GM23338 (cell line): Measurements from ENCODE around the gene TCF7L2. TPM values are rescaled to one million over a fixed set of nuclear protein-coding genes. Genes with fewer than 3 reads are reported as not detected.

Source experiments
- ATAC-seq: fragments of 200-7000 bp; cut with Tn5 transposase; 3 replicates; pipeline ENCODE4 v1.9.1; 2020
- DNase-seq: peaks from one replicate; pipeline ENCODE4 v3.0.0-alpha.2; 2015; ENCODE audit warnings: low spot score
- H2AFZ ChIP-seq: fragments of 200-600 bp; sonication (generic); 2 replicates; pipeline ENCODE4 v1.8.0; 2016; ENCODE audit warnings: antibody characterized with exemption, mild to moderate bottlenecking, moderate library complexity
- H3F3A ChIP-seq: fragments of 200-600 bp; sonication (generic); replicated peaks from 2 replicates; pipeline ENCODE4 v1.8.0; 2017; ENCODE audit warnings: antibody characterized with exemption, mixed run types, low read depth
- H3K27ac ChIP-seq: fragments of 200-600 bp; sonication (generic); 2 replicates; pipeline ENCODE4 v1.6.1; 2016; ENCODE audit warnings: low read depth
- H3K27me3 ChIP-seq: fragments of 200-600 bp; sonication (generic); 2 replicates; pipeline ENCODE4 v1.8.0; 2016; ENCODE audit warnings: mild to moderate bottlenecking, mixed run types, moderate library complexity; ENCODE audit not compliant: insufficient read depth
- H3K36me3 ChIP-seq: fragments of 200-600 bp; sonication (generic); 2 replicates; pipeline ENCODE4 v1.8.0; 2016; ENCODE audit warnings: mild to moderate bottlenecking; ENCODE audit not compliant: insufficient read depth
- H3K4me1 ChIP-seq: fragments of 200-600 bp; sonication (generic); 2 replicates; pipeline ENCODE4 v1.8.0; 2016; ENCODE audit warnings: mild to moderate bottlenecking, moderate library complexity; ENCODE audit not compliant: insufficient read depth
- H3K4me2 ChIP-seq: fragments of 200-600 bp; sonication (generic); 2 replicates; pipeline ENCODE4 v1.7.1; 2017; ENCODE audit warnings: mixed run types
- H3K4me3 ChIP-seq: fragments of 200-600 bp; sonication (generic); 2 replicates; pipeline ENCODE4 v1.6.1; 2016; ENCODE audit warnings: mixed run types
- H3K79me2 ChIP-seq: fragments of 200-600 bp; sonication (generic); replicated peaks from 2 replicates; pipeline ENCODE4 v1.8.0; 2017; ENCODE audit warnings: mild to moderate bottlenecking; ENCODE audit not compliant: insufficient read depth
- H3K9me2 ChIP-seq: fragments of 200-600 bp; sonication (generic); 2 replicates; pipeline ENCODE4 v1.8.0; 2017; ENCODE audit not compliant: insufficient read depth
- H4K20me1 ChIP-seq: fragments of 200-600 bp; sonication (generic); replicated peaks from 2 replicates; pipeline ENCODE4 v1.8.0; 2017; ENCODE audit warnings: mild to moderate bottlenecking; ENCODE audit not compliant: insufficient read depth
- H3K27ac Mint-ChIP-seq: 2 replicates; pipeline ENCODE4 v1.8.0; 2020; ENCODE audit warnings: inconsistent platforms, mild to moderate bottlenecking, moderate library complexity, mixed read lengths
- H3K27me3 Mint-ChIP-seq: 3 replicates; pipeline ENCODE4 v1.8.0; 2022; ENCODE audit warnings: low read depth, mild to moderate bottlenecking, moderate library complexity, mixed read lengths, inconsistent platforms; ENCODE audit not compliant: insufficient read depth, poor library complexity
- H3K36me3 Mint-ChIP-seq: 3 replicates; pipeline ENCODE4 v1.8.0; 2021; ENCODE audit warnings: low read depth, mild to moderate bottlenecking, inconsistent platforms, moderate library complexity, mixed read lengths
- H3K4me1 Mint-ChIP-seq: 3 replicates; pipeline ENCODE4 v1.8.0; 2020; ENCODE audit warnings: mild to moderate bottlenecking, inconsistent platforms, mixed read lengths
- H3K4me3 Mint-ChIP-seq: 3 replicates; pipeline ENCODE4 v1.8.0; 2021; ENCODE audit warnings: moderate library complexity, mild to moderate bottlenecking, inconsistent platforms, mixed read lengths
- H3K9me3 Mint-ChIP-seq: 3 replicates; pipeline ENCODE4 v1.8.0; 2020; ENCODE audit warnings: moderate library complexity, mild to moderate bottlenecking, inconsistent platforms, mixed read lengths
- CREB1 ChIP-seq: fragments of 250-450 bp; sonication (Bioruptor Pico); IDR thresholded peaks from 2 replicates; pipeline ENCODE4 v1.5.0; 2020; ENCODE audit warnings: low read depth, mild to moderate bottlenecking, moderate library complexity
- EZH2 ChIP-seq: fragments of 200-600 bp; sonication (generic); IDR thresholded peaks from one replicate; pipeline ENCODE4 v1.8.0; 2017; ENCODE audit warnings: antibody characterized with exemption, mild to moderate bottlenecking, low read depth; ENCODE audit not compliant: unreplicated experiment
- EZH2phosphoT487 ChIP-seq: fragments of 200-600 bp; sonication (generic); IDR thresholded peaks from one replicate; pipeline ENCODE4 v1.8.1; 2018; ENCODE audit warnings: antibody characterized with exemption; ENCODE audit not compliant: unreplicated experiment
- JUNB ChIP-seq: IDR thresholded peaks from one replicate; pipeline ENCODE4 v1.6.1; 2016; ENCODE audit warnings: antibody characterized with exemption; ENCODE audit not compliant: unreplicated experiment
- NANOG ChIP-seq: IDR thresholded peaks from 2 replicates; pipeline ENCODE4 v1.6.1; 2016; ENCODE audit warnings: antibody characterized with exemption, borderline replicate concordance
- POLR2AphosphoS5 ChIP-seq: IDR thresholded peaks from 2 replicates; pipeline ENCODE4 v1.6.1; 2016; ENCODE audit warnings: antibody characterized with exemption, low read depth
- STAT1 ChIP-seq: IDR thresholded peaks from one replicate; pipeline ENCODE4 v1.6.1; 2016; ENCODE audit warnings: antibody characterized with exemption; ENCODE audit not compliant: unreplicated experiment
- ZNF114 ChIP-seq: fragments of 250-450 bp; sonication (Bioruptor Pico); IDR thresholded peaks from 2 replicates; pipeline ENCODE4 v1.5.0; 2020; ENCODE audit warnings: mild to moderate bottlenecking, moderate library complexity
- ZNF331 ChIP-seq: fragments of 250-450 bp; sonication (Bioruptor Pico); IDR thresholded peaks from 2 replicates; pipeline ENCODE4 v1.5.0; 2020; ENCODE audit warnings: low read depth, mild to moderate bottlenecking, moderate library complexity
- polyA plus RNA-seq: library from polyadenylated mRNA; unstranded; fragments of >200 nt; fragmentation: Nextera tagmentation; extraction: Ambion mirVana; gene quantifications from 2 replicates; pipeline ENCODE4 v1.2.1, GENCODE V29; 2016
- total RNA-seq: library from RNA; depleted of rRNA; stranded (reverse); fragments of >200 nt; shearing (Covaris generic); gene quantifications from 2 replicates; pipeline ENCODE4 v1.2.3, GENCODE V29; 2014
- TF ChIP-seq, protein P1 (sequence below): fragments of 250-450 bp; sonication (Bioruptor Pico); IDR thresholded peaks from 2 replicates; pipeline ENCODE4 v1.5.0; 2020; ENCODE audit warnings: mild to moderate bottlenecking, moderate library complexity
- TF ChIP-seq, protein P2 (sequence below): IDR thresholded peaks from one replicate; pipeline ENCODE4 v1.6.1; 2018; ENCODE audit warnings: antibody characterized with exemption; ENCODE audit not compliant: unreplicated experiment
- TF ChIP-seq, protein P3 (sequence below): IDR thresholded peaks from 2 replicates; pipeline ENCODE4 v1.6.1; 2016; ENCODE audit warnings: antibody characterized with exemption
- TF ChIP-seq, protein P4 (sequence below), 2 experiments: fragments of 200-600 bp in 1 of 2; sonication (generic) in 1 of 2; conservative IDR thresholded peaks; 2 replicates each; pipeline versions ENCODE4 v1.5.1 to v1.6.1; 2016 to 2017; ENCODE audit warnings: antibody characterized with exemption in 2 of 2, low read depth in 2 of 2, mild to moderate bottlenecking in 2 of 2, moderate library complexity in 1 of 2

The TCF7L2 gene
- total and polyA plus RNA-seq, 2 experiments from 2014 or later: 32.2 to 80.8 TPM

DNA sequence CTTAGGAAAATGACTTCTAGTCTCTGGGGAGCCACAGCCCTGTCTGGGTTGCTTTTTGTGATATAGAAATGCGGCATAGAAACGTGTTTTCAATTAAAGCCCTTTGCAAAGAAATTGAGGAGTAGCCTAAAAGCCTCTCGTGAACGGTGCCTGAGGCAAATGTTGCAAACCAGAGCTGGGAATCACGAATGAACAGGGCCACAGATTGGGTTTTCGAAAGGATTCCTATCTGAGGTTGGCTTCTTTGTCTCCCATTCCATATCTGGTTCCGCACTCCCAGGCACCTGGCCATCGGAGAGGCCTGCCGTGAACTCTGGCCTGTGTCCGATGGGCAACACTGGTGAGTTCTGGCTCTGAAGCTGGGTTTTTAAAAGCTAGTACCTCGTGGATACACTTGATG lies 221.6 kb downstream of the TCF7L2 start:
- peaks cover 4% of the 10 kb centered on the region; the same call in 1 of the 2 replicates for H3F3A ChIP-seq
- no peaks in the 10 kb centered on the region for H3K27me3 ChIP-seq
- Mint-ChIP-seq H3K36me3 (no peaks in the 10 kb centered on the region; the same call in 2 of the 3 replicates), H3K27ac (no peak overlapping the region), H3K4me3 (no peak overlapping the region), H3K4me1 (peaks cover 44% of the 10 kb centered on the region), H3K9me3 (no peaks in the 10 kb centered on the region), H3K27me3 (peaks cover 11% of the 10 kb centered on the region)
- H4K20me1 ChIP-seq: no peaks in the 10 kb centered on the region; the same call in 1 of the 2 replicates
- no peak overlapping the region for H2AFZ ChIP-seq
- H3K27ac ChIP-seq: no peak overlapping the region
- ATAC-seq (no peak), DNase-seq (no peak)
- H3K79me2 ChIP-seq: no peaks in the 10 kb centered on the region
- H3K36me3 ChIP-seq: no peaks in the 10 kb centered on the region
- peaks cover 32% of the 10 kb centered on the region for H3K4me1 ChIP-seq
- no peak for TF ChIP-seq EZH2
- no peak for TF ChIP-seq CREB1
- TF ChIP-seq, protein P1, sequence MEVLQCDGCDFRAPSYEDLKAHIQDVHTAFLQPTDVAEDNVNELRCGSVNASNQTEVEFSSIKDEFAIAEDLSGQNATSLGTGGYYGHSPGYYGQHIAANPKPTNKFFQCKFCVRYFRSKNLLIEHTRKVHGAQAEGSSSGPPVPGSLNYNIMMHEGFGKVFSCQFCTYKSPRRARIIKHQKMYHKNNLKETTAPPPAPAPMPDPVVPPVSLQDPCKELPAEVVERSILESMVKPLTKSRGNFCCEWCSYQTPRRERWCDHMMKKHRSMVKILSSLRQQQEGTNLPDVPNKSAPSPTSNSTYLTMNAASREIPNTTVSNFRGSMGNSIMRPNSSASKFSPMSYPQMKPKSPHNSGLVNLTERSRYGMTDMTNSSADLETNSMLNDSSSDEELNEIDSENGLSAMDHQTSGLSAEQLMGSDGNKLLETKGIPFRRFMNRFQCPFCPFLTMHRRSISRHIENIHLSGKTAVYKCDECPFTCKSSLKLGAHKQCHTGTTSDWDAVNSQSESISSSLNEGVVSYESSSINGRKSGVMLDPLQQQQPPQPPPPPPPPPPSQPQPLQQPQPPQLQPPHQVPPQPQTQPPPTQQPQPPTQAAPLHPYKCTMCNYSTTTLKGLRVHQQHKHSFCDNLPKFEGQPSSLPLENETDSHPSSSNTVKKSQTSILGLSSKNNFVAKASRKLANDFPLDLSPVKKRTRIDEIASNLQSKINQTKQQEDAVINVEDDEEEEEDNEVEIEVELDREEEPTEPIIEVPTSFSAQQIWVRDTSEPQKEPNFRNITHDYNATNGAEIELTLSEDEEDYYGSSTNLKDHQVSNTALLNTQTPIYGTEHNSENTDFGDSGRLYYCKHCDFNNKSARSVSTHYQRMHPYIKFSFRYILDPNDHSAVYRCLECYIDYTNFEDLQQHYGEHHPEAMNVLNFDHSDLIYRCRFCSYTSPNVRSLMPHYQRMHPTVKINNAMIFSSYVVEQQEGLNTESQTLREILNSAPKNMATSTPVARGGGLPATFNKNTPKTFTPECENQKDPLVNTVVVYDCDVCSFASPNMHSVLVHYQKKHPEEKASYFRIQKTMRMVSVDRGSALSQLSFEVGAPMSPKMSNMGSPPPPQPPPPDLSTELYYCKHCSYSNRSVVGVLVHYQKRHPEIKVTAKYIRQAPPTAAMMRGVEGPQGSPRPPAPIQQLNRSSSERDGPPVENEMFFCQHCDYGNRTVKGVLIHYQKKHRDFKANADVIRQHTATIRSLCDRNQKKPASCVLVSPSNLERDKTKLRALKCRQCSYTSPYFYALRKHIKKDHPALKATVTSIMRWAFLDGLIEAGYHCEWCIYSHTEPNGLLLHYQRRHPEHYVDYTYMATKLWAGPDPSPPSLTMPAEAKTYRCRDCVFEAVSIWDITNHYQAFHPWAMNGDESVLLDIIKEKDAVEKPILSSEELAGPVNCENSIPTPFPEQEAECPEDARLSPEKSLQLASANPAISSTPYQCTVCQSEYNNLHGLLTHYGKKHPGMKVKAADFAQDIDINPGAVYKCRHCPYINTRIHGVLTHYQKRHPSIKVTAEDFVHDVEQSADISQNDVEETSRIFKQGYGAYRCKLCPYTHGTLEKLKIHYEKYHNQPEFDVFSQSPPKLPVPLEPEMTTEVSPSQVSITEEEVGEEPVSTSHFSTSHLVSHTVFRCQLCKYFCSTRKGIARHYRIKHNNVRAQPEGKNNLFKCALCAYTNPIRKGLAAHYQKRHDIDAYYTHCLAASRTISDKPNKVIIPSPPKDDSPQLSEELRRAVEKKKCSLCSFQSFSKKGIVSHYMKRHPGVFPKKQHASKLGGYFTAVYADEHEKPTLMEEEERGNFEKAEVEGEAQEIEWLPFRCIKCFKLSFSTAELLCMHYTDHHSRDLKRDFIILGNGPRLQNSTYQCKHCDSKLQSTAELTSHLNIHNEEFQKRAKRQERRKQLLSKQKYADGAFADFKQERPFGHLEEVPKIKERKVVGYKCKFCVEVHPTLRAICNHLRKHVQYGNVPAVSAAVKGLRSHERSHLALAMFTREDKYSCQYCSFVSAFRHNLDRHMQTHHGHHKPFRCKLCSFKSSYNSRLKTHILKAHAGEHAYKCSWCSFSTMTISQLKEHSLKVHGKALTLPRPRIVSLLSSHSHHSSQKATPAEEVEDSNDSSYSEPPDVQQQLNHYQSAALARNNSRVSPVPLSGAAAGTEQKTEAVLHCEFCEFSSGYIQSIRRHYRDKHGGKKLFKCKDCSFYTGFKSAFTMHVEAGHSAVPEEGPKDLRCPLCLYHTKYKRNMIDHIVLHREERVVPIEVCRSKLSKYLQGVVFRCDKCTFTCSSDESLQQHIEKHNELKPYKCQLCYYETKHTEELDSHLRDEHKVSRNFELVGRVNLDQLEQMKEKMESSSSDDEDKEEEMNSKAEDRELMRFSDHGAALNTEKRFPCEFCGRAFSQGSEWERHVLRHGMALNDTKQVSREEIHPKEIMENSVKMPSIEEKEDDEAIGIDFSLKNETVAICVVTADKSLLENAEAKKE: no peak
- TF ChIP-seq EZH2phosphoT487: no peak
- TF ChIP-seq ZNF114 (CRISPR knock-in tag): no peak
- TF ChIP-seq STAT1: no peak
- TF ChIP-seq ZNF331 (CRISPR knock-in tag): no peak
- TF ChIP-seq, protein P2, sequence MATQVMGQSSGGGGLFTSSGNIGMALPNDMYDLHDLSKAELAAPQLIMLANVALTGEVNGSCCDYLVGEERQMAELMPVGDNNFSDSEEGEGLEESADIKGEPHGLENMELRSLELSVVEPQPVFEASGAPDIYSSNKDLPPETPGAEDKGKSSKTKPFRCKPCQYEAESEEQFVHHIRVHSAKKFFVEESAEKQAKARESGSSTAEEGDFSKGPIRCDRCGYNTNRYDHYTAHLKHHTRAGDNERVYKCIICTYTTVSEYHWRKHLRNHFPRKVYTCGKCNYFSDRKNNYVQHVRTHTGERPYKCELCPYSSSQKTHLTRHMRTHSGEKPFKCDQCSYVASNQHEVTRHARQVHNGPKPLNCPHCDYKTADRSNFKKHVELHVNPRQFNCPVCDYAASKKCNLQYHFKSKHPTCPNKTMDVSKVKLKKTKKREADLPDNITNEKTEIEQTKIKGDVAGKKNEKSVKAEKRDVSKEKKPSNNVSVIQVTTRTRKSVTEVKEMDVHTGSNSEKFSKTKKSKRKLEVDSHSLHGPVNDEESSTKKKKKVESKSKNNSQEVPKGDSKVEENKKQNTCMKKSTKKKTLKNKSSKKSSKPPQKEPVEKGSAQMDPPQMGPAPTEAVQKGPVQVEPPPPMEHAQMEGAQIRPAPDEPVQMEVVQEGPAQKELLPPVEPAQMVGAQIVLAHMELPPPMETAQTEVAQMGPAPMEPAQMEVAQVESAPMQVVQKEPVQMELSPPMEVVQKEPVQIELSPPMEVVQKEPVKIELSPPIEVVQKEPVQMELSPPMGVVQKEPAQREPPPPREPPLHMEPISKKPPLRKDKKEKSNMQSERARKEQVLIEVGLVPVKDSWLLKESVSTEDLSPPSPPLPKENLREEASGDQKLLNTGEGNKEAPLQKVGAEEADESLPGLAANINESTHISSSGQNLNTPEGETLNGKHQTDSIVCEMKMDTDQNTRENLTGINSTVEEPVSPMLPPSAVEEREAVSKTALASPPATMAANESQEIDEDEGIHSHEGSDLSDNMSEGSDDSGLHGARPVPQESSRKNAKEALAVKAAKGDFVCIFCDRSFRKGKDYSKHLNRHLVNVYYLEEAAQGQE: no peak
- TF ChIP-seq, protein P3, sequence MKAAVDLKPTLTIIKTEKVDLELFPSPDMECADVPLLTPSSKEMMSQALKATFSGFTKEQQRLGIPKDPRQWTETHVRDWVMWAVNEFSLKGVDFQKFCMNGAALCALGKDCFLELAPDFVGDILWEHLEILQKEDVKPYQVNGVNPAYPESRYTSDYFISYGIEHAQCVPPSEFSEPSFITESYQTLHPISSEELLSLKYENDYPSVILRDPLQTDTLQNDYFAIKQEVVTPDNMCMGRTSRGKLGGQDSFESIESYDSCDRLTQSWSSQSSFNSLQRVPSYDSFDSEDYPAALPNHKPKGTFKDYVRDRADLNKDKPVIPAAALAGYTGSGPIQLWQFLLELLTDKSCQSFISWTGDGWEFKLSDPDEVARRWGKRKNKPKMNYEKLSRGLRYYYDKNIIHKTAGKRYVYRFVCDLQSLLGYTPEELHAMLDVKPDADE: no peak
- no peak for TF ChIP-seq NANOG
- TF ChIP-seq POLR2AphosphoS5: no peak
- TF ChIP-seq, protein P4, sequence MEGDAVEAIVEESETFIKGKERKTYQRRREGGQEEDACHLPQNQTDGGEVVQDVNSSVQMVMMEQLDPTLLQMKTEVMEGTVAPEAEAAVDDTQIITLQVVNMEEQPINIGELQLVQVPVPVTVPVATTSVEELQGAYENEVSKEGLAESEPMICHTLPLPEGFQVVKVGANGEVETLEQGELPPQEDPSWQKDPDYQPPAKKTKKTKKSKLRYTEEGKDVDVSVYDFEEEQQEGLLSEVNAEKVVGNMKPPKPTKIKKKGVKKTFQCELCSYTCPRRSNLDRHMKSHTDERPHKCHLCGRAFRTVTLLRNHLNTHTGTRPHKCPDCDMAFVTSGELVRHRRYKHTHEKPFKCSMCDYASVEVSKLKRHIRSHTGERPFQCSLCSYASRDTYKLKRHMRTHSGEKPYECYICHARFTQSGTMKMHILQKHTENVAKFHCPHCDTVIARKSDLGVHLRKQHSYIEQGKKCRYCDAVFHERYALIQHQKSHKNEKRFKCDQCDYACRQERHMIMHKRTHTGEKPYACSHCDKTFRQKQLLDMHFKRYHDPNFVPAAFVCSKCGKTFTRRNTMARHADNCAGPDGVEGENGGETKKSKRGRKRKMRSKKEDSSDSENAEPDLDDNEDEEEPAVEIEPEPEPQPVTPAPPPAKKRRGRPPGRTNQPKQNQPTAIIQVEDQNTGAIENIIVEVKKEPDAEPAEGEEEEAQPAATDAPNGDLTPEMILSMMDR (conservative IDR thresholded peaks at IDR 0.05; ENCODE audit: low read depth in 2 of 2): no peak
- no peak for TF ChIP-seq JUNB
- peaks cover 3% of the 10 kb centered on the region; the same call in 1 of the 2 replicates for H3K9me2 ChIP-seq
- H3K4me3 ChIP-seq: no peak overlapping the region
- no peak overlapping the region for H3K4me2 ChIP-seq
